SK-N-SH (cell line): ENCODE measurements around the gene ZCCHC7. TPM values are rescaled to one million over a fixed set of nuclear protein-coding genes. Genes with fewer than 3 reads are reported as not detected.

Experiments used
- CTCF ChIA-PET: fragments of 300-600, 350-600 bp; formaldehyde crosslinking; extraction: SDS; loops from one replicate; lab custom pipeline; 2021; lab: Yijun Ruan, JAX
- POLR2A ChIA-PET: fragments of 350-600 bp; sonication (Branson Sonifier 250); formaldehyde crosslinking; extraction: SDS; loops from one replicate; lab custom pipeline; 2020; ENCODE audit warnings: antibody characterized with exemption, inconsistent platforms; lab: Yijun Ruan, JAX
- DNase-seq: peaks from one replicate; pipeline ENCODE4 v3.0.0; 2012
- H2AFZ ChIP-seq: fragments of 200-600 bp; sonication (generic); 2 replicates; pipeline ENCODE4 v1.8.1; 2016; ENCODE audit warnings: antibody characterized with exemption, mild to moderate bottlenecking, low read depth
- H3F3A ChIP-seq: fragments of 200-600 bp; sonication (generic); replicated peaks from 2 replicates; pipeline ENCODE3; 2016; ENCODE audit warnings: antibody characterized with exemption, mild to moderate bottlenecking; ENCODE audit not compliant: insufficient read depth
- H3K27ac ChIP-seq, 2 experiments: fragments of 200-500 bp in 1 of 2; fragments of 200-600 bp in 1 of 2; sonication (Bioruptor generic) in 1 of 2; sonication (generic), shearing (Covaris generic) in 1 of 2; 2 replicates each; pipeline versions ENCODE4 v1.5.1 to v1.6.1; 2014 to 2016; ENCODE audit warnings: low read depth in 2 of 2, inconsistent platforms in 1 of 2, low read length in 1 of 2, mild to moderate bottlenecking in 1 of 2, mixed read lengths in 1 of 2
- H3K27me3 ChIP-seq: fragments of 200-600 bp; sonication (generic), shearing (Covaris generic); 2 replicates; pipeline ENCODE4 v1.6.1; 2016; ENCODE audit warnings: mixed run types; ENCODE audit not compliant: insufficient read depth
- H3K36me3 ChIP-seq, 2 experiments: fragments of 200-500 bp in 1 of 2; fragments of 200-600 bp in 1 of 2; sonication (Bioruptor generic) in 1 of 2; sonication (generic) in 1 of 2; replicated peaks in 1 of 2; 2 replicates each; pipeline versions ENCODE3 to v1.5.1; 2014 to 2016; ENCODE audit warnings: low read length in 1 of 2, mild to moderate bottlenecking in 1 of 2; ENCODE audit not compliant: insufficient read depth in 2 of 2, control insufficient read depth in 1 of 2
- H3K4me1 ChIP-seq, 2 experiments: fragments of 200-500 bp in 1 of 2; fragments of 200-600 bp in 1 of 2; sonication (Bioruptor generic) in 1 of 2; sonication (generic), shearing (Covaris generic) in 1 of 2; 2 replicates each; pipeline versions ENCODE4 v1.5.1 to v1.6.1; 2014 to 2016; ENCODE audit warnings: low read depth in 1 of 2, low read length in 1 of 2, mixed run types in 1 of 2; ENCODE audit not compliant: insufficient read depth in 2 of 2, control insufficient read depth in 1 of 2
- H3K4me2 ChIP-seq: fragments of 200-600 bp; sonication (generic), shearing (Covaris generic); 2 replicates; pipeline ENCODE4 v1.6.1; 2017; ENCODE audit warnings: mixed run types
- H3K4me3 ChIP-seq, 2 experiments: fragments of 200-500 bp in 1 of 2; fragments of 200-600 bp in 1 of 2; sonication (Bioruptor generic) in 1 of 2; sonication (generic), shearing (Covaris generic) in 1 of 2; 2 replicates each; pipeline versions ENCODE4 v1.5.1 to v1.8.1; 2014 to 2016; ENCODE audit warnings: low read depth in 2 of 2, inconsistent platforms in 1 of 2, low read length in 1 of 2, mild to moderate bottlenecking in 1 of 2, mixed read lengths in 1 of 2, moderate library complexity in 1 of 2
- H3K79me2 ChIP-seq: fragments of 200-600 bp; sonication (generic); 2 replicates; pipeline ENCODE4 v1.8.1; 2017; ENCODE audit warnings: mild to moderate bottlenecking; ENCODE audit not compliant: insufficient read depth
- H3K9ac ChIP-seq: fragments of 200-600 bp; sonication (generic); 2 replicates; pipeline ENCODE4 v1.6.1; 2017; ENCODE audit warnings: mixed run types
- H3K9me2 ChIP-seq: fragments of 200-600 bp; sonication (generic); 2 replicates; pipeline ENCODE4 v1.6.1; 2017; ENCODE audit warnings: mixed run types
- H3K9me3 ChIP-seq: fragments of 200-600 bp; sonication (generic); 2 replicates; pipeline ENCODE4 v1.6.1; 2017; ENCODE audit warnings: mixed run types, mild to moderate bottlenecking, moderate library complexity
- H4K20me1 ChIP-seq: fragments of 200-600 bp; sonication (generic); 2 replicates; pipeline ENCODE4 v1.6.1; 2017; ENCODE audit warnings: mild to moderate bottlenecking, mixed run types; ENCODE audit not compliant: insufficient read depth
- ELF1 ChIP-seq: IDR thresholded peaks from 2 replicates; pipeline ENCODE4 v1.4.0; 2012
- FOSL2 ChIP-seq: IDR thresholded peaks from 2 replicates; pipeline ENCODE4 v1.4.0; 2012; ENCODE audit warnings: low read depth, mild to moderate bottlenecking, moderate library complexity, borderline replicate concordance
- FOXJ3 ChIP-seq: sonication (generic); formaldehyde crosslinking; IDR thresholded peaks from 2 replicates; pipeline ENCODE4 v1.5.1; 2020; ENCODE audit warnings: mild to moderate bottlenecking, missing genetic modification reagents
- GABPA ChIP-seq: IDR thresholded peaks from 2 replicates; pipeline ENCODE4 v1.4.0; 2012; ENCODE audit warnings: low read depth, mild to moderate bottlenecking
- MEF2A ChIP-seq: IDR thresholded peaks from 2 replicates; pipeline ENCODE4 v1.4.0; 2012; ENCODE audit warnings: low read depth, borderline replicate concordance
- MXI1 ChIP-seq: IDR thresholded peaks from 2 replicates; pipeline ENCODE4 v1.6.1; 2012; ENCODE audit warnings: mild to moderate bottlenecking, low read depth, low read length, improper control_type of control experiment
- NFIC ChIP-seq: IDR thresholded peaks from 2 replicates; pipeline ENCODE4 v1.4.0; 2012; ENCODE audit warnings: borderline replicate concordance
- NRF1 ChIP-seq: IDR thresholded peaks from 2 replicates; pipeline ENCODE4 v1.6.1; 2012; ENCODE audit warnings: low read depth, mild to moderate bottlenecking, low read length
- RAD21 ChIP-seq: IDR thresholded peaks from 2 replicates; pipeline ENCODE4 v1.6.1; 2012; ENCODE audit warnings: mild to moderate bottlenecking, low read length
- RCOR1 ChIP-seq: fragments of 150-350 bp; IDR thresholded peaks from 2 replicates; pipeline ENCODE4 v1.6.1; 2017; ENCODE audit warnings: antibody characterized with exemption, low read length
- SIN3A ChIP-seq: IDR thresholded peaks from 2 replicates; pipeline ENCODE4 v1.6.1; 2012; ENCODE audit warnings: low read depth, mild to moderate bottlenecking, low read length, moderate library complexity, borderline replicate concordance
- SMC3 ChIP-seq: IDR thresholded peaks from 2 replicates; pipeline ENCODE4 v1.6.1; 2012; ENCODE audit warnings: low read depth, low read length, improper control_type of control experiment
- TCF12 ChIP-seq: IDR thresholded peaks from 2 replicates; pipeline ENCODE4 v1.4.0; 2012
- TEAD4 ChIP-seq: IDR thresholded peaks from 2 replicates; pipeline ENCODE4 v1.4.0; 2012; ENCODE audit warnings: mild to moderate bottlenecking, borderline replicate concordance; ENCODE audit not compliant: insufficient read depth
- YY1 ChIP-seq: IDR thresholded peaks from 2 replicates; pipeline ENCODE4 v1.4.0; 2012; ENCODE audit warnings: low read depth, mild to moderate bottlenecking
- WGBS: methylation state at CpG from one replicate; pipeline ENCODE4 v1.1.6; 2017; ENCODE audit warnings: low lambda C conversion rate; 5-methylcytosine and 5-hydroxymethylcytosine counted together
- polyA plus RNA-seq, 3 experiments: library from polyadenylated mRNA; depleted of rRNA; stranded (reverse); fragments of >200 nt; gene quantifications; 2 replicates each; pipeline ENCODE4 v1.2.3, GENCODE V29; 2012
- TF ChIP-seq, protein P1 (sequence below): IDR thresholded peaks from 2 replicates; pipeline ENCODE4 v1.4.0; 2012; ENCODE audit warnings: low read depth, borderline replicate concordance
- TF ChIP-seq, protein P2 (sequence below): fragments of 200-600 bp; sonication (generic); IDR thresholded peaks from 2 replicates; pipeline ENCODE4 v1.6.1; 2017; ENCODE audit warnings: antibody characterized with exemption, mild to moderate bottlenecking, moderate library complexity
- TF ChIP-seq, protein P3 (sequence below): fragments of 150-350 bp; IDR thresholded peaks from 2 replicates; pipeline ENCODE4 v1.6.1; 2016; ENCODE audit warnings: mild to moderate bottlenecking, low read depth, low read length
- TF ChIP-seq, protein P4 (sequence below): IDR thresholded peaks from 2 replicates; pipeline ENCODE4 v1.4.0; 2012; ENCODE audit warnings: low read depth, borderline replicate concordance

The ZCCHC7 gene
- polyA plus RNA-seq, 1 of the 3 experiments (the other 2 are of a cell fraction) = 12.6 TPM

DNA sequence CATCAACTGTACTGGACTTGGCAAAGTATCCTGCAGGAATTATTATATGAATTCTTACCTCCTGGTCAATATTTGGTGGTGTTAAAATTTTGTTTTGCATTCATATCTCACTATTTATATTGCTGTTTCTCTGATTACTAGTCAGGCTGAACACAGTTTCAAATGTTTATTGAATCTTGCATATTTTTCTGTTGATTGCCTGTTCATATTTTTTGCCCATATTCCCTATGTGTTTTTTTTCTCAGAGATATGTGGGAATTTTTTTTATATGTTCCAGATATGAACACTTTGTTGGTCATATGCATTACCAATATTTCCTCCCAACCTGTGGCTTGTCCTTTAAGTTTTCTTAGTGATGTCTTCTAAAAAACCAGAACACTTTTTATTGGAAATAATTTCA, 153.2 kb downstream of the ZCCHC7 start:
- Histone ChIP-seq H3K4me3 (no peak overlapping the region), H3K27me3 (no peaks in the 10 kb centered on the region), H3K79me2 (peaks cover 21% of the 10 kb centered on the region), H2AFZ (no peak overlapping the region), H3K9me2 (no peaks in the 10 kb centered on the region), H3K27ac (no peak overlapping the region), H3F3A (peaks cover 8% of the 10 kb centered on the region), H3K4me1 (no peaks in the 10 kb centered on the region), H3K36me3 (peaks cover 0 to 16% of the 10 kb centered on the region in 2 experiments), H3K4me2 (no peak overlapping the region), H3K9ac (no peak overlapping the region), H3K9me3 (no peaks in the 10 kb centered on the region), H4K20me1 (no peaks in the 10 kb centered on the region)
- no peak for TF ChIP-seq NRF1
- no peak for TF ChIP-seq NFIC
- no peak for TF ChIP-seq FOXJ3
- no peak for TF ChIP-seq YY1
- TF ChIP-seq, protein P1, sequence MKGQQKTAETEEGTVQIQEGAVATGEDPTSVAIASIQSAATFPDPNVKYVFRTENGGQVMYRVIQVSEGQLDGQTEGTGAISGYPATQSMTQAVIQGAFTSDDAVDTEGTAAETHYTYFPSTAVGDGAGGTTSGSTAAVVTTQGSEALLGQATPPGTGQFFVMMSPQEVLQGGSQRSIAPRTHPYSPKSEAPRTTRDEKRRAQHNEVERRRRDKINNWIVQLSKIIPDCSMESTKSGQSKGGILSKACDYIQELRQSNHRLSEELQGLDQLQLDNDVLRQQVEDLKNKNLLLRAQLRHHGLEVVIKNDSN = no peak
- no peak for TF ChIP-seq MXI1
- no peak for TF ChIP-seq TCF12
- no peak for TF ChIP-seq GABPA
- TF ChIP-seq, protein P2, sequence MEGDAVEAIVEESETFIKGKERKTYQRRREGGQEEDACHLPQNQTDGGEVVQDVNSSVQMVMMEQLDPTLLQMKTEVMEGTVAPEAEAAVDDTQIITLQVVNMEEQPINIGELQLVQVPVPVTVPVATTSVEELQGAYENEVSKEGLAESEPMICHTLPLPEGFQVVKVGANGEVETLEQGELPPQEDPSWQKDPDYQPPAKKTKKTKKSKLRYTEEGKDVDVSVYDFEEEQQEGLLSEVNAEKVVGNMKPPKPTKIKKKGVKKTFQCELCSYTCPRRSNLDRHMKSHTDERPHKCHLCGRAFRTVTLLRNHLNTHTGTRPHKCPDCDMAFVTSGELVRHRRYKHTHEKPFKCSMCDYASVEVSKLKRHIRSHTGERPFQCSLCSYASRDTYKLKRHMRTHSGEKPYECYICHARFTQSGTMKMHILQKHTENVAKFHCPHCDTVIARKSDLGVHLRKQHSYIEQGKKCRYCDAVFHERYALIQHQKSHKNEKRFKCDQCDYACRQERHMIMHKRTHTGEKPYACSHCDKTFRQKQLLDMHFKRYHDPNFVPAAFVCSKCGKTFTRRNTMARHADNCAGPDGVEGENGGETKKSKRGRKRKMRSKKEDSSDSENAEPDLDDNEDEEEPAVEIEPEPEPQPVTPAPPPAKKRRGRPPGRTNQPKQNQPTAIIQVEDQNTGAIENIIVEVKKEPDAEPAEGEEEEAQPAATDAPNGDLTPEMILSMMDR = no peak
- no peak for TF ChIP-seq MEF2A
- TF ChIP-seq RAD21 = no peak
- no peak for TF ChIP-seq ELF1
- TF ChIP-seq, protein P3, sequence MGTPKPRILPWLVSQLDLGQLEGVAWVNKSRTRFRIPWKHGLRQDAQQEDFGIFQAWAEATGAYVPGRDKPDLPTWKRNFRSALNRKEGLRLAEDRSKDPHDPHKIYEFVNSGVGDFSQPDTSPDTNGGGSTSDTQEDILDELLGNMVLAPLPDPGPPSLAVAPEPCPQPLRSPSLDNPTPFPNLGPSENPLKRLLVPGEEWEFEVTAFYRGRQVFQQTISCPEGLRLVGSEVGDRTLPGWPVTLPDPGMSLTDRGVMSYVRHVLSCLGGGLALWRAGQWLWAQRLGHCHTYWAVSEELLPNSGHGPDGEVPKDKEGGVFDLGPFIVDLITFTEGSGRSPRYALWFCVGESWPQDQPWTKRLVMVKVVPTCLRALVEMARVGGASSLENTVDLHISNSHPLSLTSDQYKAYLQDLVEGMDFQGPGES = no peak
- no peak for TF ChIP-seq SMC3
- DNase-seq = no peak
- CTCF ChIA-PET = no interaction called here
- POLR2A ChIA-PET = no interaction called here

DNA sequence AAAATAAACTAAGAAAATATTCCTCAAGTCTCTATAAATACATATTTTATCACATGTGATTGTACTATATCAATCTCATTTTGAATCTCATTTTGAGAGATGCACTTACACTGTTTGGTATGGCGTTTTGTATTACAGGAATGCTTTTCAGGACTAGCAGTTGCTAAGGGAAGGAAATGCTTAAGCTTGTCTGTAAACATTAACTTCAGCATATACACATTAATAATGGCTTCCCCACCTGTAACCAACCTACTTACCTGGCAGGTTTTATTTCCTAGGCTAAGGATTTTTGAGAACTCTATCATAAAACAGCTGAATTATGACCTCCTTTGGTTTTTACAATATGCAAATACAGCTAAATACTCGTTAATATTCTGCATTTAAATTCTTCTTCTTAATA, 161.2 kb downstream of the ZCCHC7 start:
- no peak overlapping the region for H3K4me3 ChIP-seq
- whole genome bisulfite sequencing = 82% methylated on average over 2 of the region's 2 CpGs
- H3K27ac ChIP-seq = no peak overlapping the region
- no peaks in the 10 kb centered on the region for H3K9me3 ChIP-seq
- ChIA-PET CTCF (interaction anchor here (0.9 to 1.1 kb wide), 3 partner anchors 19 to 408 kb away, joined by 3 read pairs; no protein-coding TSS in a partner anchor), POLR2A (no interaction called here)
- no peak overlapping the region for H3K4me2 ChIP-seq
- no peak for DNase-seq
- peaks cover 33% of the 10 kb centered on the region for H3F3A ChIP-seq
- H3K79me2 ChIP-seq = peaks cover 21% of the 10 kb centered on the region
- H3K27me3 ChIP-seq = no peaks in the 10 kb centered on the region
- H3K36me3 ChIP-seq = peaks cover 0 to 5% of the 10 kb centered on the region in 2 experiments
- H3K4me1 ChIP-seq = peaks cover 0 to 20% of the 10 kb centered on the region in 2 experiments; a peak in 2 of 4 replicates
- H4K20me1 ChIP-seq = no peaks in the 10 kb centered on the region
- H3K9me2 ChIP-seq = no peaks in the 10 kb centered on the region
- no peak overlapping the region for H3K9ac ChIP-seq
- H2AFZ ChIP-seq = no peak overlapping the region
- no peak for TF ChIP-seq FOSL2
- TF ChIP-seq, protein P2 = no peak
- no peak for TF ChIP-seq MXI1
- no peak for TF ChIP-seq SIN3A
- no peak for TF ChIP-seq TEAD4
- TF ChIP-seq GABPA = no peak
- no peak for TF ChIP-seq NRF1
- TF ChIP-seq, protein P3 = no peak
- TF ChIP-seq, protein P4, sequence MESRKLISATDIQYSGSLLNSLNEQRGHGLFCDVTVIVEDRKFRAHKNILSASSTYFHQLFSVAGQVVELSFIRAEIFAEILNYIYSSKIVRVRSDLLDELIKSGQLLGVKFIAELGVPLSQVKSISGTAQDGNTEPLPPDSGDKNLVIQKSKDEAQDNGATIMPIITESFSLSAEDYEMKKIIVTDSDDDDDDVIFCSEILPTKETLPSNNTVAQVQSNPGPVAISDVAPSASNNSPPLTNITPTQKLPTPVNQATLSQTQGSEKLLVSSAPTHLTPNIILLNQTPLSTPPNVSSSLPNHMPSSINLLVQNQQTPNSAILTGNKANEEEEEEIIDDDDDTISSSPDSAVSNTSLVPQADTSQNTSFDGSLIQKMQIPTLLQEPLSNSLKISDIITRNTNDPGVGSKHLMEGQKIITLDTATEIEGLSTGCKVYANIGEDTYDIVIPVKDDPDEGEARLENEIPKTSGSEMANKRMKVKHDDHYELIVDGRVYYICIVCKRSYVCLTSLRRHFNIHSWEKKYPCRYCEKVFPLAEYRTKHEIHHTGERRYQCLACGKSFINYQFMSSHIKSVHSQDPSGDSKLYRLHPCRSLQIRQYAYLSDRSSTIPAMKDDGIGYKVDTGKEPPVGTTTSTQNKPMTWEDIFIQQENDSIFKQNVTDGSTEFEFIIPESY = no peak
- TF ChIP-seq FOXJ3 = no peak
- no peak for TF ChIP-seq RCOR1
- TF ChIP-seq NFIC = no peak
